Renal cortical epithelial cell (primary cell): ENCODE data around the gene TGFB2. TPM values are rescaled to one million over a fixed set of nuclear protein-coding genes. Genes with fewer than 3 reads are reported as not detected.

Source experiments
- DNase-seq: peaks from one replicate; pipeline ENCODE4 v3.0.0-alpha.2; 2011; ENCODE audit warnings: low read depth
- total RNA-seq: library from RNA; depleted of rRNA; stranded (reverse); fragments of >200 nt; gene quantifications from 2 replicates; pipeline ENCODE4 v1.2.3, GENCODE V29; 2014

TGFB2 gene
- total RNA-seq, 1 donor from 2014 or later, result 69.3 TPM

DNA sequence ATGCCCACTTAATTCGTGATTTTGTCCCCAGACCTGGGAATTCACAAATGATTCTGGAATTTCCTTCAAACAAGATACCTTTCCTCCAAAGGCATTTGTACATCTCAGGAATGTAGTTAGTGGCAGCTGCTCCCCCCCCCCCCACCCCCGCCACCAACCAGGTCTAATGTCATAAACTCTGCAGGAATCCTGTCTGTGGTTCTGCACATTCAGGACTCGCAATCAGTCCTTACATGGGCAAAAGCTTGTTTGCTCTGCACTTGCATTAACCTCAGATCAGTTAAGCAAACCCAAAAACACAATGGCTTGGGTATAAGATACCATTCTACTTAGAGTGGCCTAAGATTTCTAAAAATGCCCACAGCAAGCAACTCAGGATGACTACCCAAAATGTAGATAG is 143.8 kb downstream of the TGFB2 start:
- DNase-seq, result peak; percentile 94

DNA sequence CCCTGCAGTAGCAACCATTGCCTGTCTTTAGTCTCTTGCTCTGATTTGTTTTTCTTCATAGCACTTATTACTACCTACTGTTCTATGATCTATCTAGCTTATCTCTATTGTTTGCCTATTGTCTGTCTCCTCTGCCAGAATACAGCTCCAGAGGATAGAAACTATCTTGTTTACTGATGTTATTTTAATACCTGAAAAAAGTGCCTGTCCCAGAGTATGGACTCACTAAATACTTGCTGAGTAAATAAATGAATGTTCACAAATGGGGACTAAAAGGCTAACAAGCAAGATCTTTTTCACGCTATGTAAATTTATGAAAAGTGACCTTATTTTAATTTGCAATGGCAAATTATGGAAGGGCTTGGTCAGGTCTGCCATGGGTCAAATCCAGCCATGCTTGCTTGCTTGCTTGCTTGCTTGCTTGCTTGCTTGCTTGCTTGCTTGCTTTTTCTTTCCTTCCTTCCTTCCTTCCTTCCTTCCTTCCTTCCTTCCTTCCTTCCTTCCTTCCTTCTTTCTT is 145.3 kb downstream of the TGFB2 start:
- DNase-seq, result no peak

DNA sequence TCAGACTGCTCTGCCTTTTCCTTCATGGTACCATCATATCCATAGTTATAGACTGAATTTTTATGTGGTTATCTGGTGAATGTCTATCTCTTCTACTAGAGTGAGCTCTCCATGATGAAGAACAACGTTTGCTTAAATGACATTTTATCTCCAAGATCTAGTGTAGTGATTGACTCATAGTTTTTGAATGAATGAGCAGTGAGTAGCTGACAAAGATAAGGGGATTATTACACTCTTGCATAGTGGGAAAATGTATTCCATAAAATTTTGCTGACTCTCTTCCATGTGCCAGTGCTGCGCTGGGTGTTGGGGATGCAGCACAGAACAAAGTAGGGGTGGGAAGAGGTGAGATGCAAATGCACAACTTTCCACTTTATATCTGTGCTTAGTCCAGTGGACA is 147.7 kb downstream of the TGFB2 start:
- DNase-seq, result no peak

DNA sequence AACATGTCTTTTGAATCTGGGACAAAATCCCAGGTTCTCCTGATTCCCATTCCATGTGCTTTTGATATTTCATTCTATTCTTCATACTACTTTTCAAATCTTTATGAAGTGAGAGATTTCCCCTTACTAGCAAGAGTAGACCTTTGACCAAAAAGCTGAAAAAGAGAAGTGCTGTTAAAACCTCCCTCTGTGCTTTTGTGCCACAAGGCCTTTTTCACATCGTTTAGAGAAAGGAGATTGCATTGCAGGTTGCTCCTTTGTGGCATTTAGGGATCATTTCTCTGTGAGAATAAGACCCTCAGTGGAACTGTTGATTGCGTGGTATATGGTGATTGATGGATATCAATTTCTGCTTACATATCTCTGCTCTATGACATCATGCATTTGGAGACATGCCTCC is 148.8 kb downstream of the TGFB2 start:
- no peak for DNase-seq

Other genes starting within 250 kb of the TGFB2 start
- gene RRP15, start 60.0 kb upstream of the TGFB2 start, total RNA-seq, result 5.4 and 10.3 TPM in 2 replicates